WERI-Rb-1 (cell line): ENCODE results near the gene ZNF592.
A peak's percentile ranks its signal among the peaks of the same experiment; 100 is the strongest.
"Not testable (repeated sequence)": the region's sequence is repeated elsewhere in the genome, so short reads cannot be mapped to it uniquely, and the experiment has no call there.

Experiments
- DNase-seq: peaks from one replicate; pipeline ENCODE4 v3.0.0-alpha.2; 2020
- H3K27ac ChIP-seq: fragments of 250-450 bp; sonication (Bioruptor Pico); 2 replicates; pipeline ENCODE4 v1.5.1; 2020; ENCODE audit warnings: mild to moderate bottlenecking, moderate library complexity
- H3K27me3 ChIP-seq: fragments of 250-450 bp; sonication (Bioruptor Pico); 2 replicates; pipeline ENCODE4 v1.5.1; 2021; ENCODE audit warnings: mild to moderate bottlenecking, low read depth, moderate library complexity; ENCODE audit not compliant: insufficient read depth, severe bottlenecking
- H3K36me3 ChIP-seq: fragments of 250-450 bp; sonication (Bioruptor Pico); 2 replicates; pipeline ENCODE4 v1.5.1; 2020; ENCODE audit warnings: mild to moderate bottlenecking, moderate library complexity
- H3K4me3 ChIP-seq: 2 replicates; pipeline ENCODE4 v1.5.1; 2011; ENCODE audit warnings: low read depth, mild to moderate bottlenecking, control low read depth, low read length
- H3K9me3 ChIP-seq: fragments of 250-450 bp; sonication (Bioruptor Pico); 2 replicates; pipeline ENCODE4 v1.5.1; 2021; ENCODE audit warnings: mild to moderate bottlenecking, moderate library complexity; ENCODE audit not compliant: severe bottlenecking
- TF ChIP-seq, protein P1 (sequence below): IDR thresholded peaks from 2 replicates; pipeline ENCODE4 v1.5.1; 2011; ENCODE audit warnings: low read depth, mild to moderate bottlenecking, control low read depth, inconsistent platforms, low read length

Gene ZNF592

DNA sequence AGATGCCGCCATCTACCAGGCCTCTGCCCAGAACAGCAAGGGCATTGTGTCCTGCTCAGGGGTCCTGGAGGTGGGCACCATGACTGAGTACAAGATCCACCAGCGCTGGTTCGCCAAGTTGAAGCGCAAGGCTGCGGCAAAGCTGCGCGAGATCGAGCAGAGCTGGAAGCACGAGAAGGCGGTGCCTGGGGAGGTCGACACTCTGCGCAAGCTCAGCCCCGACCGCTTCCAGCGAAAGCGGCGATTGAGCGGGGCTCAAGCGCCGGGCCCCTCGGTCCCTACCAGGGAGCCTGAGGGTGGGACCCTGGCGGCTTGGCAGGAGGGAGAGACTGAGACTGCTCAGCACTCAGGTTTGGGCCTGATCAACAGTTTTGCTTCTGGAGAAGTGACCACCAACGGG, 91.3 kb downstream of the ZNF592 start:
- DNase-seq = no peak
- Histone ChIP-seq H3K36me3 (peaks cover 55% of the 10 kb centered on the region), H3K4me3 (no peak overlapping the region), H3K27ac (no peak overlapping the region), H3K9me3 (no peaks in the 10 kb centered on the region), H3K27me3 (no peaks in the 10 kb centered on the region)
- TF ChIP-seq, protein P1, sequence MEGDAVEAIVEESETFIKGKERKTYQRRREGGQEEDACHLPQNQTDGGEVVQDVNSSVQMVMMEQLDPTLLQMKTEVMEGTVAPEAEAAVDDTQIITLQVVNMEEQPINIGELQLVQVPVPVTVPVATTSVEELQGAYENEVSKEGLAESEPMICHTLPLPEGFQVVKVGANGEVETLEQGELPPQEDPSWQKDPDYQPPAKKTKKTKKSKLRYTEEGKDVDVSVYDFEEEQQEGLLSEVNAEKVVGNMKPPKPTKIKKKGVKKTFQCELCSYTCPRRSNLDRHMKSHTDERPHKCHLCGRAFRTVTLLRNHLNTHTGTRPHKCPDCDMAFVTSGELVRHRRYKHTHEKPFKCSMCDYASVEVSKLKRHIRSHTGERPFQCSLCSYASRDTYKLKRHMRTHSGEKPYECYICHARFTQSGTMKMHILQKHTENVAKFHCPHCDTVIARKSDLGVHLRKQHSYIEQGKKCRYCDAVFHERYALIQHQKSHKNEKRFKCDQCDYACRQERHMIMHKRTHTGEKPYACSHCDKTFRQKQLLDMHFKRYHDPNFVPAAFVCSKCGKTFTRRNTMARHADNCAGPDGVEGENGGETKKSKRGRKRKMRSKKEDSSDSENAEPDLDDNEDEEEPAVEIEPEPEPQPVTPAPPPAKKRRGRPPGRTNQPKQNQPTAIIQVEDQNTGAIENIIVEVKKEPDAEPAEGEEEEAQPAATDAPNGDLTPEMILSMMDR = no peak

DNA sequence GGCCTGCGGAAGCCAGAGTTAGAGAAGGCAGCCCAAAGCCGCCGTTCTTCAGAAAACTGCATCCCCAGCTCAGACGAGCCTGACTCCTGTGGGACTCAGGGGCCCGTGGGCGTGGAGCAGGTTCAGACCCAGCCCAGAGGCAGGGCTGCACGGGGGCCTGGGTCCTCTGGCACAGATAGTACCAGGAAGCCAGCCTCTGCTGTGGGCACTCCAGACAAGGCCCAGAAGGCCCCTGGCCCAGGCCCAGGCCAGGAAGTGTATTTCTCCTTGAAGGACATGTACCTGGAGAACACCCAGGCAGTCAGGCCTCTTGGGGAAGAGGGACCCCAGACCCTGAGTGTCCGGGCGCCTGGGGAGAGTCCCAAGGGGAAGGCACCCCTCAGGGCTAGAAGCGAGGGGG, 91.9 kb downstream of the ZNF592 start:
- no peaks in the 10 kb centered on the region for H3K27me3 ChIP-seq
- H3K27ac ChIP-seq = no peak overlapping the region
- no peaks in the 10 kb centered on the region for H3K9me3 ChIP-seq
- TF ChIP-seq, protein P1 = no peak
- no peak for DNase-seq
- H3K4me3 ChIP-seq = no peak overlapping the region
- H3K36me3 ChIP-seq = peaks cover 50% of the 10 kb centered on the region

DNA sequence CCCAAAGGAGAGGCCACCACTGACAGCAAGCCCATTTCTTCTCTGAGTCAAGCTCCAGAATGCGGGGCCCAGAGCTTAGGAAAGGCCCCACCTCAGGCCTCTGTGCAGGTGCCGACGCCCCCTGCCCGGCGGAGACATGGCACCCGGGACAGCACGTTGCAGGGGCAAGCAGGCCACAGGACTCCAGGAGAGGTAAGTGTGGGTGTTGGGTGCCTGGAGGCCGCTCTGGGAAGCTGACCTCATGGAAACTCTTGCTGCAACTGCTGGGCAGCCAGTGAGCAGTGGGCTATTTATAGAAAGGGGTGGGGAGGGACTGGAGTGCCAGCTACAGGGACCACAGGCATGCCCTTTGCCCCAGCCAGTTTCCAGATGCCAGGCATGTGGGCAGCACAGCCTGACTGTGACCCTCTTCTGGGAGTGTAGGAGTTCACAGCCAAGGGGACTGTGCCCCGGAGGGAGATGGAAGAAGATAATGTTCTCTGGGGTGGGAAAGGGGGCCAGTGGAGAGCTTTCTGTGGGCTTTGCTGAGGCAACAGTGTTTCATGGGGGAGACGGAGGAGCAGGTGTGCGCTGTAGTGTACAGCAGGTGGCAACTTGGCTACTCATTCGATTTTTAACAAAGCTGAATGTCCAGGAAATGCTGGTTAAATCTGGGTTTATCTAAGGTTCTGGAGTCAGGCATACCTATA, 92.5 kb downstream of the ZNF592 start:
- Histone ChIP-seq H3K4me3 (no peak overlapping the region), H3K9me3 (no peaks in the 10 kb centered on the region), H3K36me3 (peaks cover 50% of the 10 kb centered on the region), H3K27me3 (no peaks in the 10 kb centered on the region), H3K27ac (no peak overlapping the region)
- TF ChIP-seq, protein P1 = no peak
- DNase-seq = no peak

DNA sequence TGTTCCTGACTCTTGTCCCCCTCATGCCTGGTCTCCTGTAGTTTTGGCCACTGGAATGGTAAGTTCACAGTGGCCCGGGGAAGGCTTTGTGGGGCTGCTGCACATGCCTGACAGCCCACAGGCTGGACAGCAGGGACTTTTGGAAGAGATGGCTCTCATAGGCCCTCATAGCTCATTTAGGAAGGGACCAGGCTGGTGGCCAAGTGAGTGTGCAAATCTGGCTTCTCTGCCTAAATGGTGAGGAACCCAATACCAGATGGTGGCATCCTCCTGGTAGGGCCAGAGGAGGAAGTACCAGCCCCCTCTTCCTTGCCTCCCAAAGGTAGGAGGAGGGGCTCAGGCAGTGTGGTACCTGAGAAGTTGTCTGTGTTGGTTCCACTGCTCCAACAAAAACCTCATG, 94.4 kb downstream of the ZNF592 start:
- Histone ChIP-seq H3K4me3 (no peak overlapping the region), H3K9me3 (no peaks in the 10 kb centered on the region), H3K27ac (no peak overlapping the region), H3K27me3 (no peaks in the 10 kb centered on the region), H3K36me3 (peaks cover 48% of the 10 kb centered on the region)
- no peak for DNase-seq
- TF ChIP-seq, protein P1 = no peak

DNA sequence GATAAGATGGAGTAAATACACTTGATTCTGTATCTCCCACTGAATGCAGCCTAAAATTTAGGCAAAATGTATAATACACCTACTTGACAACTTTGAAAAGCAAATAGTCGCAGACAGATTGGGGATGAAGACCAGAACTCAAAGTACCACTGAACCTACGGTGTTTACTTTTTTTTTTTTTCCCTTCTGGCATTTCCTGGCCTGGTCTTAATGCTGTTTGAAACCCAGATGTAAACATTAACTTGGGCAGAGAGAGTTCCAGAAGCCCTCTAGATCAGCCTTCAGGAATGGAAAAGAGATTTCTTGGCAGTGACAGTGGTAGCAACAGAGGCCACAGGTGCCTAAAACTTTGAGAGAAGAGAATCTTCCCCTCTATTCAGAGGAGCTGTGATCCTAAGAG, 96.6 kb downstream of the ZNF592 start:
- DNase-seq = no peak
- H3K4me3 ChIP-seq = no peak overlapping the region
- H3K27ac ChIP-seq = no peak overlapping the region
- peaks cover 35% of the 10 kb centered on the region for H3K36me3 ChIP-seq
- TF ChIP-seq, protein P1 = no peak
- no peaks in the 10 kb centered on the region for H3K27me3 ChIP-seq
- no peaks in the 10 kb centered on the region for H3K9me3 ChIP-seq

DNA sequence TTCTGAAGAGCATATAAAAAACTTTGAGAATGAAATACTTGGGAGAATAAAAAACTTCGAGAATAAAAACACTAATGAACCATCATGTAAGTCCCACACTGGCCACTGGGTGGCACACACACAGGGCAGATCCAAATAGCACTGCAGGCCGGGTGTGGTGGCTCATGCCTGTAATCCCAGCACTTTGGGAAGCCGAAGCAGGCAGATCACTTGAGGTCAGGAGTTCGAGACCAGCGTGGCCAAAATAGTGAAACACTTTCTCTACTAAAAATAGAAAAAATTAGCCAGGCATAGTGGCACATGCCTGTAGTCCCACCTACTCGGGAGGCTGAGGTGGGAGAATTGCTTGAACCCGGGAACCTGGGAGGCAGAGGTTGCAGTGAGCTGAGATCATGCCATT, 97.2 kb downstream of the ZNF592 start:
- DNase-seq = peak; percentile 70
- TF ChIP-seq, protein P1 = peak; percentile 60
- H3K27ac ChIP-seq, H3K4me3 ChIP-seq, H3K27me3 ChIP-seq, H3K9me3 ChIP-seq: not testable (repeated sequence)
- H3K36me3 ChIP-seq = peaks cover 28% of the 10 kb centered on the region
